Tibial nerve (tissue), 4 donors: ENCODE measurements around the gene MSMP.

Source experiments
- EP300 ChIP-seq, 2 donors: sonication (generic); formaldehyde crosslinking; IDR thresholded peaks; one replicate each; pipeline ENCODE4 v1.6.1; 2017; ENCODE audit warnings: antibody characterized with exemption in 2 of 2, mild to moderate bottlenecking in 1 of 2
- TF ChIP-seq, protein P1 (sequence below), 5 experiments: fragments of 200-600 bp in 3 of 5; fragments of 450-650 bp in 2 of 5; sonication (generic) in 3 of 5; IDR thresholded peaks; one replicate each; pipeline ENCODE4 v1.5.1; 2016 to 2019; ENCODE audit warnings: antibody characterized with exemption in 5 of 5, mild to moderate bottlenecking in 3 of 5, moderate library complexity in 2 of 5

DNA sequence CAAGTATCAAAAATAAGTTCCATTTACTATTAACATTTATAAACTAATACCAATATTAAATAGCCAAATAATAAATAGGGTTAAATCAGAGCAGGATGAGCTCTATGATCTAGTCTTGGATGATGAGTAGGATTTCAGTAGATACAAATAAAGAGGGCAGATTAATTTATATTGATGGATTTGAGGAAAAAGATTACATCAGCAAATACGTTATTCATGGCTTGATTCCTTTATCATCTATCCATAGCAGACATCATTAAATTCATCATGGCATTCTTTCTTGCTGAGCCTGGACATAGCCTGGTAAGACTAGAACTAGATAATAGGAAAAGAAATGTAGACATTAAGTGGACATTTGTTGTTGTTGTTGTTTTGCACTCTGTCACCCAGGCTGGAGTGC lies 13.4 kb upstream of the MSMP start:
- TF ChIP-seq, protein P1, sequence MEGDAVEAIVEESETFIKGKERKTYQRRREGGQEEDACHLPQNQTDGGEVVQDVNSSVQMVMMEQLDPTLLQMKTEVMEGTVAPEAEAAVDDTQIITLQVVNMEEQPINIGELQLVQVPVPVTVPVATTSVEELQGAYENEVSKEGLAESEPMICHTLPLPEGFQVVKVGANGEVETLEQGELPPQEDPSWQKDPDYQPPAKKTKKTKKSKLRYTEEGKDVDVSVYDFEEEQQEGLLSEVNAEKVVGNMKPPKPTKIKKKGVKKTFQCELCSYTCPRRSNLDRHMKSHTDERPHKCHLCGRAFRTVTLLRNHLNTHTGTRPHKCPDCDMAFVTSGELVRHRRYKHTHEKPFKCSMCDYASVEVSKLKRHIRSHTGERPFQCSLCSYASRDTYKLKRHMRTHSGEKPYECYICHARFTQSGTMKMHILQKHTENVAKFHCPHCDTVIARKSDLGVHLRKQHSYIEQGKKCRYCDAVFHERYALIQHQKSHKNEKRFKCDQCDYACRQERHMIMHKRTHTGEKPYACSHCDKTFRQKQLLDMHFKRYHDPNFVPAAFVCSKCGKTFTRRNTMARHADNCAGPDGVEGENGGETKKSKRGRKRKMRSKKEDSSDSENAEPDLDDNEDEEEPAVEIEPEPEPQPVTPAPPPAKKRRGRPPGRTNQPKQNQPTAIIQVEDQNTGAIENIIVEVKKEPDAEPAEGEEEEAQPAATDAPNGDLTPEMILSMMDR (IDR thresholded peaks at IDR 0.05) = no peak
- TF ChIP-seq EP300 (IDR thresholded peaks at IDR 0.05) = no peak
